DOHH2 (cell line): ENCODE data around the gene SRGAP1.

Experiments
- H3F3A ChIP-seq: fragments of 200-600 bp; sonication (generic), shearing (Covaris generic); 2 replicates; pipeline ENCODE4 v1.6.0; 2016; ENCODE audit warnings: antibody characterized with exemption, mild to moderate bottlenecking; ENCODE audit not compliant: control insufficient read depth, insufficient read depth
- H3K27ac ChIP-seq: fragments of 200-600 bp; sonication (generic); 2 replicates; pipeline ENCODE4 v1.5.1; 2014; ENCODE audit warnings: low read depth, mild to moderate bottlenecking, low read length, moderate library complexity
- H3K27me3 ChIP-seq: fragments of 200-600 bp; sonication (generic); 2 replicates; pipeline ENCODE4 v1.6.1; 2014; ENCODE audit warnings: mild to moderate bottlenecking, low read length, mixed read lengths; ENCODE audit not compliant: control insufficient read depth
- H3K36me3 ChIP-seq: fragments of 200-600 bp; sonication (generic); 2 replicates; pipeline ENCODE4 v1.6.1; 2014; ENCODE audit warnings: mild to moderate bottlenecking, low read length, moderate library complexity, mixed read lengths; ENCODE audit not compliant: control insufficient read depth
- H3K4me1 ChIP-seq: fragments of 200-600 bp; sonication (generic); 2 replicates; pipeline ENCODE4 v1.6.1; 2014; ENCODE audit warnings: mild to moderate bottlenecking, low read length, mixed read lengths; ENCODE audit not compliant: control insufficient read depth
- H3K4me2 ChIP-seq: fragments of 200-600 bp; sonication (generic); 2 replicates; pipeline ENCODE4 v1.6.0; 2014; ENCODE audit warnings: mild to moderate bottlenecking, low read length, moderate library complexity
- H3K4me3 ChIP-seq: fragments of 200-600 bp; sonication (generic); 2 replicates; pipeline ENCODE4 v1.5.1; 2014; ENCODE audit warnings: mild to moderate bottlenecking, low read length, mixed read lengths
- H3K79me2 ChIP-seq: fragments of 200-600 bp; sonication (generic); 2 replicates; pipeline ENCODE4 v1.6.1; 2014; ENCODE audit warnings: mild to moderate bottlenecking, low read length, mixed read lengths; ENCODE audit not compliant: control insufficient read depth
- H3K9me2 ChIP-seq: fragments of 200-600 bp; sonication (generic); replicated peaks from 2 replicates; pipeline ENCODE4 v1.6.1; 2014; ENCODE audit warnings: mild to moderate bottlenecking, low read length, mixed read lengths; ENCODE audit not compliant: control insufficient read depth
- H3K9me3 ChIP-seq: fragments of 200-600 bp; sonication (generic); 2 replicates; pipeline ENCODE4 v1.6.1; 2014; ENCODE audit warnings: antibody characterized with exemption, low read length, mixed read lengths; ENCODE audit not compliant: control insufficient read depth, insufficient read depth
- H4K20me1 ChIP-seq: fragments of 200-600 bp; sonication (generic); 2 replicates; pipeline ENCODE4 v1.6.0; 2014; ENCODE audit warnings: low read depth, mild to moderate bottlenecking, antibody characterized with exemption, low read length, moderate library complexity; ENCODE audit not compliant: control insufficient read depth, insufficient read depth
- EZH2phosphoT487 ChIP-seq: fragments of 200-600 bp; sonication (generic); IDR thresholded peaks from 2 replicates; pipeline ENCODE4 v1.6.1; 2017; ENCODE audit warnings: borderline replicate concordance, mild to moderate bottlenecking, antibody characterized with exemption, low read length, moderate library complexity, mixed read lengths
- TF ChIP-seq, protein P1 (sequence below): fragments of 200-600 bp; sonication (generic); IDR thresholded peaks from one replicate; pipeline ENCODE4 v1.5.1; 2014; ENCODE audit warnings: antibody characterized with exemption, mild to moderate bottlenecking, low read depth, low read length; ENCODE audit not compliant: poor library complexity, severe bottlenecking

Gene SRGAP1

DNA sequence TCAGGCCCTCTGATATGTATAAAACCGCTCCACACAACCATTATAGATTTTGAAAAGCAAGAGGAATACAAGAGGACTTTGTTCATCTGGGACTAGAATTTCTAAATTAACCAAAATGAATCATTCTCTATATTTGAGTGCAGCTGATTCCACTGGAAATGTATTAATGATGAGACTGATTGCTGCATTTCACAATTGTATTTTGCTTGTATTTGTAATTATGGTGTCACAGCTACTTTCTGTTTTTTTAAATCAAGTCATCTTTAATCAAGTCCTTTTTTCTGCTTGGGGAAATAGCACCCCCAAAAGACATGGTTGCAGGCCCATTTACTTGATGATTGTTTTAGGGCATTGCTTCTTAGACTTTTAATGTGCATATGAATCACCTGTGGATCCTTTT lies 215.2 kb downstream of the SRGAP1 start:
- TF ChIP-seq, protein P1, sequence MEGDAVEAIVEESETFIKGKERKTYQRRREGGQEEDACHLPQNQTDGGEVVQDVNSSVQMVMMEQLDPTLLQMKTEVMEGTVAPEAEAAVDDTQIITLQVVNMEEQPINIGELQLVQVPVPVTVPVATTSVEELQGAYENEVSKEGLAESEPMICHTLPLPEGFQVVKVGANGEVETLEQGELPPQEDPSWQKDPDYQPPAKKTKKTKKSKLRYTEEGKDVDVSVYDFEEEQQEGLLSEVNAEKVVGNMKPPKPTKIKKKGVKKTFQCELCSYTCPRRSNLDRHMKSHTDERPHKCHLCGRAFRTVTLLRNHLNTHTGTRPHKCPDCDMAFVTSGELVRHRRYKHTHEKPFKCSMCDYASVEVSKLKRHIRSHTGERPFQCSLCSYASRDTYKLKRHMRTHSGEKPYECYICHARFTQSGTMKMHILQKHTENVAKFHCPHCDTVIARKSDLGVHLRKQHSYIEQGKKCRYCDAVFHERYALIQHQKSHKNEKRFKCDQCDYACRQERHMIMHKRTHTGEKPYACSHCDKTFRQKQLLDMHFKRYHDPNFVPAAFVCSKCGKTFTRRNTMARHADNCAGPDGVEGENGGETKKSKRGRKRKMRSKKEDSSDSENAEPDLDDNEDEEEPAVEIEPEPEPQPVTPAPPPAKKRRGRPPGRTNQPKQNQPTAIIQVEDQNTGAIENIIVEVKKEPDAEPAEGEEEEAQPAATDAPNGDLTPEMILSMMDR: no peak
- no peak for TF ChIP-seq EZH2phosphoT487
- Histone ChIP-seq H4K20me1 (no peaks in the 10 kb centered on the region), H3K36me3 (no peaks in the 10 kb centered on the region), H3K4me2 (no peak overlapping the region), H3K9me2 (no peaks in the 10 kb centered on the region), H3K79me2 (no peaks in the 10 kb centered on the region), H3K4me3 (no peak overlapping the region), H3K4me1 (no peaks in the 10 kb centered on the region), H3K9me3 (no peaks in the 10 kb centered on the region), H3K27me3 (no peaks in the 10 kb centered on the region), H3K27ac (no peak overlapping the region), H3F3A (no peaks in the 10 kb centered on the region)

DNA sequence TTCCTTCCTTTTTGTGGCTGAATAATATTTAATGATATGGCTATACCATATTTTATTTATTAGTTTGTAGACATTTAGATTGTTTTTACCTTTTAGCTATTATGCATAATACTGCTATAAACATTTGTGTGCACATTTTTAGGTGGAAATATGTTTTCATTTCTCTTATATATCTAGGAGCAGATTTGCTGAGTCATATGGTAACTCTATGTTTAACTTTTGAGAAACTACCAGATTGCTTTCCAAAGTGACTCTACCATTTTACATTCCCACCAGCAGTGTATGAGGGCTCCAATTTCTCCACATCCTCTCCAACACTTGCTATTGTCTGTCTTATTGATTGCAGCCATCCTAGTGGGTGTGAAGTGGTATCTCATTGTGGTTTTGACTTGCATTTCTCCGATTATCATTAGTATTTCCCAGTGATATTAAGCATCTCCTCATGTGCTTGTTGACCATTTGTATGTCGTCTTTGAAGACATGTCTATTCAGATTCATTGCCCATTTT lies 217.4 kb downstream of the SRGAP1 start:
- no peak for TF ChIP-seq EZH2phosphoT487
- TF ChIP-seq, protein P1: no peak
- H3K4me1 ChIP-seq: no peaks in the 10 kb centered on the region
- H3K27ac ChIP-seq: no peak overlapping the region
- H3K9me2 ChIP-seq: no peaks in the 10 kb centered on the region
- H4K20me1 ChIP-seq: no peaks in the 10 kb centered on the region
- no peaks in the 10 kb centered on the region for H3K27me3 ChIP-seq
- no peak overlapping the region for H3K4me2 ChIP-seq
- H3F3A ChIP-seq: no peaks in the 10 kb centered on the region
- no peak overlapping the region for H3K4me3 ChIP-seq
- H3K79me2 ChIP-seq: no peaks in the 10 kb centered on the region
- no peaks in the 10 kb centered on the region for H3K9me3 ChIP-seq
- H3K36me3 ChIP-seq: no peaks in the 10 kb centered on the region

DNA sequence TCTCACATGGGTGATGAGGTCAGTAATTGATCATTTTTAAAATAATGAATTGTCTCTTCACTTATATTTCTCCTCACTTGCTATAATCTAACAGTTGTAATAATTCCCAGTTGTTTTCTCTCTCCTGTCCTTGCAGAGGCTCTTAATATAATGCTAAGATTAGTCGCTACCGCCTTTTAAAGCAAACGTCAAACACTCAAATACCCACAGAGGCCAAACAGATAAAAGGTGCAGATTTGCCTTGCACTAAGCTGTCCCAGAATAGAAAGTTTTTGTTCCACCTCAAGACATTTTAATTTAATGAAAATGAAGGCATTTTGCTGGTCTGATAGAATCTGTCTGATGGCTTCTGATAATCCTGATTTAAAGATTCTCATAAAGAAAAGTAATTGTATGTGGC lies 218.6 kb downstream of the SRGAP1 start:
- H3K79me2 ChIP-seq: no peaks in the 10 kb centered on the region
- H3K36me3 ChIP-seq: no peaks in the 10 kb centered on the region
- no peaks in the 10 kb centered on the region for H3K27me3 ChIP-seq
- H3F3A ChIP-seq: no peaks in the 10 kb centered on the region
- TF ChIP-seq EZH2phosphoT487: no peak
- TF ChIP-seq, protein P1: no peak
- no peaks in the 10 kb centered on the region for H4K20me1 ChIP-seq
- H3K9me2 ChIP-seq: no peaks in the 10 kb centered on the region
- H3K4me1 ChIP-seq: no peaks in the 10 kb centered on the region
- H3K4me2 ChIP-seq: no peak overlapping the region
- no peaks in the 10 kb centered on the region for H3K9me3 ChIP-seq
- no peak overlapping the region for H3K4me3 ChIP-seq
- H3K27ac ChIP-seq: no peak overlapping the region

DNA sequence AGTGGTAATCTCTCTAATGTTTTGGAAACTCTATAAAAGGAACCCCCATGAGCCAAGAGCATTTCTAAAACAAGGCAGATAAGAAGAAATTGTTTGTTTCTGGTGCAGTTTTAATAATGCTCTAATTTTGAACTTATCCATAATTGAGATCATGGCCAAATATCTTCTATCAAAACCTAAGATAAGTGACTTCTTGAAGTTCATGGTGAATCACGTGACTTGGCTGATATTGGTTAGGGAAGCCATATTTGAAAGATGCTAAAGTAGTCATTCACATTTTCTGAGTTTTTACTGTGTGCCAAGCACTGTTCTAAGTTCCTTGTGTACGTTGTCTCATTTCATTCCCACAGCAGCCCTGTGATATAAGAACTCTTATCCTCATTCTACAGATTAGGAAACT lies 219.7 kb downstream of the SRGAP1 start:
- H4K20me1 ChIP-seq: no peaks in the 10 kb centered on the region
- no peaks in the 10 kb centered on the region for H3K79me2 ChIP-seq
- no peak overlapping the region for H3K27ac ChIP-seq
- H3F3A ChIP-seq: no peaks in the 10 kb centered on the region
- H3K4me3 ChIP-seq: no peak overlapping the region
- H3K9me3 ChIP-seq: no peaks in the 10 kb centered on the region
- no peak for TF ChIP-seq EZH2phosphoT487
- H3K4me2 ChIP-seq: no peak overlapping the region
- H3K9me2 ChIP-seq: no peaks in the 10 kb centered on the region
- H3K4me1 ChIP-seq: no peaks in the 10 kb centered on the region
- no peaks in the 10 kb centered on the region for H3K27me3 ChIP-seq
- no peaks in the 10 kb centered on the region for H3K36me3 ChIP-seq
